Panc1 (cell line): Measurements from ENCODE around the gene NKX6-2.

ENCODE experiments used
- POLR2AphosphoS5 ChIP-seq: IDR thresholded peaks from 2 replicates; pipeline ENCODE4 v1.6.1; 2012; ENCODE audit warnings: mild to moderate bottlenecking, low read depth, low read length, moderate library complexity
- SIN3A ChIP-seq: IDR thresholded peaks from 2 replicates; pipeline ENCODE4 v1.6.1; 2012; ENCODE audit warnings: low read depth, mild to moderate bottlenecking, low read length, moderate library complexity, borderline replicate concordance; ENCODE audit not compliant: insufficient read depth
- TCF7L2 ChIP-seq: IDR thresholded peaks from 2 replicates; pipeline ENCODE4 v1.6.1; 2011; ENCODE audit warnings: mild to moderate bottlenecking, low read depth, low read length, inconsistent platforms
- TF ChIP-seq, protein P1 (sequence below): fragments of 450-650 bp; IDR thresholded peaks from 2 replicates; pipeline ENCODE4 v1.5.1; 2017; ENCODE audit warnings: mild to moderate bottlenecking
- TF ChIP-seq, protein P2 (sequence below), 2 experiments: IDR thresholded peaks; 2 replicates each; pipeline ENCODE4 v1.6.1; 2011 to 2012; ENCODE audit warnings: low read depth in 2 of 2, control low read depth in 1 of 2, low read length in 1 of 2, mild to moderate bottlenecking in 1 of 2, moderate library complexity in 1 of 2; ENCODE audit not compliant: insufficient read depth in 1 of 2

DNA sequence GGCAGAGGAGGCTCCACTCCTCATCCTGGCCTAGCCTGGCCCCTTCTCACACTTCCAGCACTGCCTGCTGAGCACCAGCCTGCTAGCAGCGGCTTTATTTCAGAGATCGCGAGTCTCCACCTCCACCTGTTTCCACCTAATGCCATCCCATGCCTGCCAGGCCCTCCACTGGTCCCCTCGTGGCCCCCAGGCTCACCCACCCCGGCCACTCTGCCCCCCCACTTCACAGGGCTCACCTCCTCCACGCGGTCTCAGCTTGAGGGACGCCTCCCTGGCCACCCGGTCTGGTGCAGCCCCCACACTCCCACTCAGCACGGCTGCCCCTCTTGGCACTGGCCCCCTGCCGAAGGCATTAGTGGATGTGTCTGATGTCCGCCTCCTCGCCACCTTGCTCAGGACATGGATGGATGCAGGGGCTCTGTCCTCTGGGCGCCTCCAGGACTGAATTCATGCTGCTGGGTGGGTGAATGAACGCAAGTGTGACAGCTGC lies 3.8 kb upstream of the NKX6-2 start:
- TF ChIP-seq, protein P1, sequence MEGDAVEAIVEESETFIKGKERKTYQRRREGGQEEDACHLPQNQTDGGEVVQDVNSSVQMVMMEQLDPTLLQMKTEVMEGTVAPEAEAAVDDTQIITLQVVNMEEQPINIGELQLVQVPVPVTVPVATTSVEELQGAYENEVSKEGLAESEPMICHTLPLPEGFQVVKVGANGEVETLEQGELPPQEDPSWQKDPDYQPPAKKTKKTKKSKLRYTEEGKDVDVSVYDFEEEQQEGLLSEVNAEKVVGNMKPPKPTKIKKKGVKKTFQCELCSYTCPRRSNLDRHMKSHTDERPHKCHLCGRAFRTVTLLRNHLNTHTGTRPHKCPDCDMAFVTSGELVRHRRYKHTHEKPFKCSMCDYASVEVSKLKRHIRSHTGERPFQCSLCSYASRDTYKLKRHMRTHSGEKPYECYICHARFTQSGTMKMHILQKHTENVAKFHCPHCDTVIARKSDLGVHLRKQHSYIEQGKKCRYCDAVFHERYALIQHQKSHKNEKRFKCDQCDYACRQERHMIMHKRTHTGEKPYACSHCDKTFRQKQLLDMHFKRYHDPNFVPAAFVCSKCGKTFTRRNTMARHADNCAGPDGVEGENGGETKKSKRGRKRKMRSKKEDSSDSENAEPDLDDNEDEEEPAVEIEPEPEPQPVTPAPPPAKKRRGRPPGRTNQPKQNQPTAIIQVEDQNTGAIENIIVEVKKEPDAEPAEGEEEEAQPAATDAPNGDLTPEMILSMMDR, result no peak
- TF ChIP-seq POLR2AphosphoS5 (no peak), SIN3A (no peak), TCF7L2 (no peak)
- TF ChIP-seq, protein P2, sequence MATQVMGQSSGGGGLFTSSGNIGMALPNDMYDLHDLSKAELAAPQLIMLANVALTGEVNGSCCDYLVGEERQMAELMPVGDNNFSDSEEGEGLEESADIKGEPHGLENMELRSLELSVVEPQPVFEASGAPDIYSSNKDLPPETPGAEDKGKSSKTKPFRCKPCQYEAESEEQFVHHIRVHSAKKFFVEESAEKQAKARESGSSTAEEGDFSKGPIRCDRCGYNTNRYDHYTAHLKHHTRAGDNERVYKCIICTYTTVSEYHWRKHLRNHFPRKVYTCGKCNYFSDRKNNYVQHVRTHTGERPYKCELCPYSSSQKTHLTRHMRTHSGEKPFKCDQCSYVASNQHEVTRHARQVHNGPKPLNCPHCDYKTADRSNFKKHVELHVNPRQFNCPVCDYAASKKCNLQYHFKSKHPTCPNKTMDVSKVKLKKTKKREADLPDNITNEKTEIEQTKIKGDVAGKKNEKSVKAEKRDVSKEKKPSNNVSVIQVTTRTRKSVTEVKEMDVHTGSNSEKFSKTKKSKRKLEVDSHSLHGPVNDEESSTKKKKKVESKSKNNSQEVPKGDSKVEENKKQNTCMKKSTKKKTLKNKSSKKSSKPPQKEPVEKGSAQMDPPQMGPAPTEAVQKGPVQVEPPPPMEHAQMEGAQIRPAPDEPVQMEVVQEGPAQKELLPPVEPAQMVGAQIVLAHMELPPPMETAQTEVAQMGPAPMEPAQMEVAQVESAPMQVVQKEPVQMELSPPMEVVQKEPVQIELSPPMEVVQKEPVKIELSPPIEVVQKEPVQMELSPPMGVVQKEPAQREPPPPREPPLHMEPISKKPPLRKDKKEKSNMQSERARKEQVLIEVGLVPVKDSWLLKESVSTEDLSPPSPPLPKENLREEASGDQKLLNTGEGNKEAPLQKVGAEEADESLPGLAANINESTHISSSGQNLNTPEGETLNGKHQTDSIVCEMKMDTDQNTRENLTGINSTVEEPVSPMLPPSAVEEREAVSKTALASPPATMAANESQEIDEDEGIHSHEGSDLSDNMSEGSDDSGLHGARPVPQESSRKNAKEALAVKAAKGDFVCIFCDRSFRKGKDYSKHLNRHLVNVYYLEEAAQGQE (IDR thresholded peaks at IDR 0.05; ENCODE audit: insufficient read depth in 1 of 2, low read depth in 2 of 2, low read length in 1 of 2), result no peak
